ENCODE measurements around the gene FGF5.
A peak's percentile ranks its signal among the peaks of the same experiment; 100 is the strongest.
"Not testable (repeated sequence)": the region's sequence is repeated elsewhere in the genome, so short reads cannot be mapped to it uniquely, and the experiment has no call there.

FGF5 gene

GRCh38 chr4:80233390-80233789 is 33.1 kb upstream of the FGF5 start:
- no peak for DNase-seq (ENCODE audit: extremely low spot score)
- ChIA-PET CTCF (no interaction called here), POLR2A (no interaction called here)
- TF ChIP-seq ARNT (IDR thresholded peaks at IDR 0.05) (no peak), PKNOX1 (IDR thresholded peaks at IDR 0.05) (no peak), BHLHE40 (IDR thresholded peaks at IDR 0.05; ENCODE audit: borderline replicate concordance) (no peak), SUZ12 (IDR thresholded peaks at IDR 0.05) (no peak), FOXK2 (IDR thresholded peaks at IDR 0.05) (no peak), NFRKB (IDR thresholded peaks at IDR 0.05) (no peak), ZNF384 (IDR thresholded peaks at IDR 0.05) (no peak), CTBP1 (IDR thresholded peaks at IDR 0.05; ENCODE audit: borderline replicate concordance) (no peak), L3MBTL2 (conservative IDR thresholded peaks at IDR 0.05) (no peak), LEF1 (IDR thresholded peaks at IDR 0.05; ENCODE audit: borderline replicate concordance) (no peak), ELF4 (IDR thresholded peaks at IDR 0.05) (no peak)

GRCh38 chr4:80235451-80235850 is 31.0 kb upstream of the FGF5 start:
- TF ChIP-seq FOXK2 (IDR thresholded peaks at IDR 0.05) (no peak), ELF4 (IDR thresholded peaks at IDR 0.05) (no peak), L3MBTL2 (conservative IDR thresholded peaks at IDR 0.05) (no peak), ARNT (IDR thresholded peaks at IDR 0.05) (no peak), SP1 (IDR thresholded peaks at IDR 0.05) (no peak), NFRKB (IDR thresholded peaks at IDR 0.05) (no peak), BHLHE40 (IDR thresholded peaks at IDR 0.05; ENCODE audit: borderline replicate concordance) (no peak), SUZ12 (IDR thresholded peaks at IDR 0.05) (no peak), PKNOX1 (IDR thresholded peaks at IDR 0.05) (no peak), LEF1 (IDR thresholded peaks at IDR 0.05; ENCODE audit: borderline replicate concordance) (no peak), ZNF384 (IDR thresholded peaks at IDR 0.05) (no peak), FOXA1 (IDR thresholded peaks at IDR 0.05) (no peak)
- DNase-seq (ENCODE audit: extremely low spot score): no peak
- CTCF ChIA-PET: interaction anchor here (0.7 kb wide), 1 partner anchor 117 kb away, joined by 3 read pairs; no protein-coding TSS in a partner anchor
- POLR2A ChIA-PET: no interaction called here

GRCh38 chr4:80237992-80238391 is 28.5 kb upstream of the FGF5 start:
- TF ChIP-seq TARDBP (IDR thresholded peaks at IDR 0.05) (no peak), SP1 (IDR thresholded peaks at IDR 0.05) (no peak), ELF4 (IDR thresholded peaks at IDR 0.05) (no peak)
- POLR2A ChIA-PET: no interaction called here
- CTCF ChIA-PET: no interaction called here
- DNase-seq (ENCODE audit: extremely low spot score): no peak

GRCh38 chr4:80239480-80240150 is 26.8 kb upstream of the FGF5 start:
- DNase-seq (ENCODE audit: extremely low spot score): no peak
- no peak for TF ChIP-seq ARNT (IDR thresholded peaks at IDR 0.05)
- no peak for TF ChIP-seq NFRKB (IDR thresholded peaks at IDR 0.05)
- no peak for TF ChIP-seq FOXK2 (IDR thresholded peaks at IDR 0.05)
- no peak for TF ChIP-seq SUZ12 (IDR thresholded peaks at IDR 0.05)
- TF ChIP-seq FOXA1 (IDR thresholded peaks at IDR 0.05): no peak
- TF ChIP-seq L3MBTL2 (conservative IDR thresholded peaks at IDR 0.05): no peak
- TF ChIP-seq PKNOX1 (IDR thresholded peaks at IDR 0.05): no peak
- no peak for TF ChIP-seq CTBP1 (IDR thresholded peaks at IDR 0.05; ENCODE audit: borderline replicate concordance)
- TF ChIP-seq LEF1 (IDR thresholded peaks at IDR 0.05; ENCODE audit: borderline replicate concordance): no peak
- no peak for TF ChIP-seq SP1 (IDR thresholded peaks at IDR 0.05)
- no peak for TF ChIP-seq TARDBP (IDR thresholded peaks at IDR 0.05)
- no peak for TF ChIP-seq ELF4 (IDR thresholded peaks at IDR 0.05)
- TF ChIP-seq FOXM1 (IDR thresholded peaks at IDR 0.05; ENCODE audit: borderline replicate concordance): no peak
- POLR2A ChIA-PET: no interaction called here
- CTCF ChIA-PET: interaction anchor here (0.7 kb wide), 1 partner anchor 513 kb away, joined by 3 read pairs; no protein-coding TSS in a partner anchor

GRCh38 chr4:80240976-80241375 is 25.5 kb upstream of the FGF5 start:
- TF ChIP-seq PKNOX1 (IDR thresholded peaks at IDR 0.05): peak; percentile 73
- no peak for TF ChIP-seq FOXA1 (IDR thresholded peaks at IDR 0.05)
- ChIA-PET POLR2A (no interaction called here), CTCF (no interaction called here)
- no peak for DNase-seq (ENCODE audit: extremely low spot score)

GRCh38 chr4:80243274-80244018 is 23.0 kb upstream of the FGF5 start:
- no peak for DNase-seq (ENCODE audit: extremely low spot score)
- ChIA-PET POLR2A (no interaction called here), CTCF (no interaction called here)
- TF ChIP-seq BHLHE40 (IDR thresholded peaks at IDR 0.05; ENCODE audit: borderline replicate concordance) (no peak), ZNF384 (IDR thresholded peaks at IDR 0.05) (no peak), CTBP1 (IDR thresholded peaks at IDR 0.05; ENCODE audit: borderline replicate concordance) (no peak), FOXM1 (IDR thresholded peaks at IDR 0.05; ENCODE audit: borderline replicate concordance) (no peak), TARDBP (IDR thresholded peaks at IDR 0.05) (no peak), ARNT (IDR thresholded peaks at IDR 0.05) (no peak), LEF1 (IDR thresholded peaks at IDR 0.05; ENCODE audit: borderline replicate concordance) (no peak), SP1 (IDR thresholded peaks at IDR 0.05) (no peak), L3MBTL2 (conservative IDR thresholded peaks at IDR 0.05) (no peak), ELF4 (IDR thresholded peaks at IDR 0.05) (no peak), HDGF (IDR thresholded peaks at IDR 0.05; ENCODE audit: borderline replicate concordance) (no peak), NFRKB (IDR thresholded peaks at IDR 0.05) (no peak), FOXK2 (IDR thresholded peaks at IDR 0.05) (no peak), SUZ12 (IDR thresholded peaks at IDR 0.05) (no peak), PKNOX1 (IDR thresholded peaks at IDR 0.05) (no peak), FOXA1 (IDR thresholded peaks at IDR 0.05) (no peak)

GRCh38 chr4:80247484-80247883 is 19.0 kb upstream of the FGF5 start:
- DNase-seq (ENCODE audit: extremely low spot score); POLR2A ChIA-PET; CTCF ChIA-PET: not testable (repeated sequence)
